Measurements from ENCODE around the gene AUTS2. TPM values are rescaled to one million over a fixed set of nuclear protein-coding genes. Genes with fewer than 3 reads are reported as not detected.

AUTS2 gene
- total and polyA plus RNA-seq, 4 experiments from 2014 or later, result 3.4 to 35.2 (median 25.5) TPM

GRCh38 chr7:69596056-69596455, 2.2 kb upstream of the AUTS2 start:
- H3K27me3 Mint-ChIP-seq, result peaks cover 14 to 17% of the 10 kb centered on the region in 2 donors
- H3K4me3 Mint-ChIP-seq, result peak overlapping the region in 5 of 8 donors; percentile 33 to 85 (median 44)
- ChIA-PET CTCF (ENCODE audit: partially characterized antibody) (no interaction called here), POLR2A (ENCODE audit: partially characterized antibody) (interaction anchor here (0.6 kb wide), 1 partner anchor 153 kb away, joined by 3 read pairs; no protein-coding TSS in a partner anchor)
- intact Hi-C loops (cut with micrococcal nuclease), result no loop called here
- H3K9me3 Mint-ChIP-seq, result peaks cover 0 to 3% (median 0%) of the 10 kb centered on the region in 8 donors
- H3K27ac ChIP-seq (ENCODE audit: low read depth, low read length), result no peak overlapping the region
- peaks cover 6 to 10% (median 8%) of the 10 kb centered on the region in 4 donors for H3K4me1 Mint-ChIP-seq
- peak overlapping the region in 2 of 7 donors; percentile 4 to 77 for H3K27ac Mint-ChIP-seq
- peaks cover 9% of the 10 kb centered on the region for H3K27me3 ChIP-seq (ENCODE audit: insufficient read depth, low read length)
- peaks cover 0 to 3% of the 10 kb centered on the region in 2 donors for H3K36me3 Mint-ChIP-seq
- peaks cover 9% of the 10 kb centered on the region for H3K4me1 ChIP-seq (ENCODE audit: insufficient read depth, low read length)
- DNase-seq, result no peak
- no peaks in the 10 kb centered on the region for H3K36me3 ChIP-seq (ENCODE audit: insufficient read depth, low read length)
- H3K9me3 ChIP-seq (ENCODE audit: control insufficient read depth in 1 of 2, low read length in 2 of 2), result no peaks in the 10 kb centered on the region
- no peak overlapping the region for H3K4me3 ChIP-seq (ENCODE audit: low read length in 2 of 2)

- no peak overlapping the region for H3K27ac ChIP-seq (ENCODE audit: low read depth, low read length)
- no peak overlapping the region for H3K4me3 ChIP-seq (ENCODE audit: low read length in 2 of 2)
- H3K36me3 ChIP-seq (ENCODE audit: insufficient read depth, low read length), result no peaks in the 10 kb centered on the region
Observed at GRCh38 chr7:69596723-69597277, 1.5 kb upstream of the AUTS2 start.

GRCh38 chr7:69597278-69598076, 798 bp upstream of the AUTS2 start:
- Mint-ChIP-seq H3K9me3 (peaks cover 0 to 3% (median 0%) of the 10 kb centered on the region in 8 donors), H3K36me3 (peaks cover 0 to 3% of the 10 kb centered on the region in 2 donors), H3K27me3 (peaks cover 14 to 17% of the 10 kb centered on the region in 2 donors), H3K27ac (peak overlapping the region in 4 of 7 donors; percentile 46 to 80 (median 74)), H3K4me1 (peaks cover 6 to 10% (median 8%) of the 10 kb centered on the region in 4 donors), H3K4me3 (peak overlapping the region; percentile 70 to 85 (median 80))
- ChIA-PET CTCF (ENCODE audit: partially characterized antibody) (no interaction called here), POLR2A (ENCODE audit: partially characterized antibody) (no interaction called here)
- H3K4me1 ChIP-seq (ENCODE audit: insufficient read depth, low read length), result peaks cover 9% of the 10 kb centered on the region
- H3K27me3 ChIP-seq (ENCODE audit: insufficient read depth, low read length), result peaks cover 16% of the 10 kb centered on the region
- DNase-seq, result no peak
- H3K9me3 ChIP-seq (ENCODE audit: control insufficient read depth in 1 of 2, low read length in 2 of 2), result no peaks in the 10 kb centered on the region
- no peak overlapping the region for H3K27ac ChIP-seq (ENCODE audit: low read depth, low read length)
- no peak overlapping the region for H3K4me3 ChIP-seq (ENCODE audit: low read length in 2 of 2)
- intact Hi-C loops (cut with micrococcal nuclease), result no loop called here
- no peaks in the 10 kb centered on the region for H3K36me3 ChIP-seq (ENCODE audit: insufficient read depth, low read length)

More at GRCh38 chr7:69596723-69597277, 1.5 kb upstream of the AUTS2 start:
- ChIA-PET POLR2A (ENCODE audit: partially characterized antibody) (no interaction called here), CTCF (ENCODE audit: partially characterized antibody) (no interaction called here)
- Mint-ChIP-seq H3K4me1 (peaks cover 6 to 10% (median 8%) of the 10 kb centered on the region in 4 donors), H3K27me3 (peaks cover 14 to 17% of the 10 kb centered on the region in 2 donors), H3K27ac (peak overlapping the region in 4 of 7 donors; percentile 46 to 80 (median 74)), H3K4me3 (peak overlapping the region; percentile 70 to 85 (median 80)), H3K36me3 (peaks cover 0 to 3% of the 10 kb centered on the region in 2 donors), H3K9me3 (peaks cover 0 to 3% (median 0%) of the 10 kb centered on the region in 8 donors)
- peaks cover 16% of the 10 kb centered on the region for H3K27me3 ChIP-seq (ENCODE audit: insufficient read depth, low read length)
- DNase-seq, result no peak
- intact Hi-C loops (cut with micrococcal nuclease), result no loop called here
- H3K4me1 ChIP-seq (ENCODE audit: insufficient read depth, low read length), result peaks cover 9% of the 10 kb centered on the region
- H3K9me3 ChIP-seq (ENCODE audit: control insufficient read depth in 1 of 2, low read length in 2 of 2), result no peaks in the 10 kb centered on the region

- POLR2A ChIA-PET (ENCODE audit: partially characterized antibody), result no interaction called here
Observed at GRCh38 chr7:69598487-69599285, 411 bp downstream of the AUTS2 start.

GRCh38 chr7:69599286-69599954, 1.1 kb downstream of the AUTS2 start:
- Mint-ChIP-seq H3K4me3 (peak overlapping the region; percentile 84 to 89 (median 86)), H3K4me1 (peaks cover 6 to 10% (median 8%) of the 10 kb centered on the region in 4 donors), H3K9me3 (peaks cover 0 to 3% (median 0%) of the 10 kb centered on the region in 8 donors), H3K36me3 (peaks cover 0 to 3% of the 10 kb centered on the region in 2 donors), H3K27ac (peak overlapping the region in 3 of 7 donors; percentile 62 to 91 (median 73)), H3K27me3 (peaks cover 14 to 17% of the 10 kb centered on the region in 2 donors)
- no peak overlapping the region for H3K4me3 ChIP-seq (ENCODE audit: low read length in 2 of 2)
- H3K27me3 ChIP-seq (ENCODE audit: insufficient read depth, low read length), result peaks cover 16% of the 10 kb centered on the region
- no peak overlapping the region for H3K27ac ChIP-seq (ENCODE audit: low read depth, low read length)
- no peaks in the 10 kb centered on the region for H3K9me3 ChIP-seq (ENCODE audit: control insufficient read depth in 1 of 2, low read length in 2 of 2)
- CTCF ChIA-PET (ENCODE audit: partially characterized antibody), result no interaction called here
- no peaks in the 10 kb centered on the region for H3K36me3 ChIP-seq (ENCODE audit: insufficient read depth, low read length)
- H3K4me1 ChIP-seq (ENCODE audit: insufficient read depth, low read length), result peaks cover 15% of the 10 kb centered on the region
- POLR2A ChIA-PET (ENCODE audit: partially characterized antibody), result no interaction called here
- no peak for DNase-seq
- intact Hi-C loops (cut with micrococcal nuclease), result no loop called here

More at GRCh38 chr7:69598487-69599285, 411 bp downstream of the AUTS2 start:
- Histone ChIP-seq H3K36me3 (ENCODE audit: insufficient read depth, low read length) (no peaks in the 10 kb centered on the region), H3K4me3 (ENCODE audit: low read length in 2 of 2) (no peak overlapping the region), H3K27me3 (ENCODE audit: insufficient read depth, low read length) (peaks cover 16% of the 10 kb centered on the region), H3K9me3 (ENCODE audit: control insufficient read depth in 1 of 2, low read length in 2 of 2) (no peaks in the 10 kb centered on the region), H3K4me1 (ENCODE audit: insufficient read depth, low read length) (peaks cover 13% of the 10 kb centered on the region), H3K27ac (ENCODE audit: low read depth, low read length) (no peak overlapping the region)
- Mint-ChIP-seq H3K27ac (peak overlapping the region in 6 of 7 donors; percentile 22 to 91 (median 60)), H3K4me1 (peaks cover 6 to 10% (median 8%) of the 10 kb centered on the region in 4 donors), H3K27me3 (peaks cover 14 to 17% of the 10 kb centered on the region in 2 donors), H3K36me3 (peaks cover 0 to 3% of the 10 kb centered on the region in 2 donors), H3K9me3 (peaks cover 0 to 3% (median 0%) of the 10 kb centered on the region in 8 donors), H3K4me3 (peak overlapping the region; percentile 84 to 88 (median 86))
- CTCF ChIA-PET (ENCODE audit: partially characterized antibody), result no interaction called here
- DNase-seq, result no peak
- intact Hi-C loops (cut with micrococcal nuclease), result no loop called here

GRCh38 chr7:69599955-69600709, 1.9 kb downstream of the AUTS2 start:
- no peaks in the 10 kb centered on the region for H3K9me3 ChIP-seq (ENCODE audit: control insufficient read depth in 1 of 2, low read length in 2 of 2)
- DNase-seq, result no peak
- POLR2A ChIA-PET (ENCODE audit: partially characterized antibody), result no interaction called here
- Mint-ChIP-seq H3K9me3 (peaks cover 0 to 3% (median 0%) of the 10 kb centered on the region in 8 donors), H3K27ac (peak overlapping the region in 1 of 7 donors; percentile 58), H3K4me3 (peak overlapping the region; percentile 70 to 89 (median 81)), H3K36me3 (peaks cover 0 to 3% of the 10 kb centered on the region in 2 donors), H3K4me1 (peaks cover 6 to 10% (median 8%) of the 10 kb centered on the region in 4 donors), H3K27me3 (peaks cover 14 to 17% of the 10 kb centered on the region in 2 donors)
- H3K4me1 ChIP-seq (ENCODE audit: insufficient read depth, low read length), result peaks cover 15% of the 10 kb centered on the region
- CTCF ChIA-PET (ENCODE audit: partially characterized antibody), result no interaction called here
- H3K27ac ChIP-seq (ENCODE audit: low read depth, low read length), result no peak overlapping the region
- no peaks in the 10 kb centered on the region for H3K36me3 ChIP-seq (ENCODE audit: insufficient read depth, low read length)
- H3K4me3 ChIP-seq (ENCODE audit: low read length in 2 of 2), result no peak overlapping the region
- intact Hi-C loops (cut with micrococcal nuclease), result no loop called here
- H3K27me3 ChIP-seq (ENCODE audit: insufficient read depth, low read length), result peaks cover 16% of the 10 kb centered on the region

All from CD4-positive, alpha-beta memory T cell (primary cell).